Muscle of leg (tissue), 11 donors: ENCODE data around the gene ZBTB20. TPM values are rescaled to one million over a fixed set of nuclear protein-coding genes. Genes with fewer than 3 reads are reported as not detected.

Experiments
- DNase-seq: peaks from one replicate; pipeline ENCODE4 v3.0.0; 2013
- H3K27ac ChIP-seq: one replicate; pipeline ENCODE4 v1.5.1; 2013; ENCODE audit warnings: mild to moderate bottlenecking, low read length, control low read depth
- H3K27me3 ChIP-seq: one replicate; pipeline ENCODE4 v1.6.1; 2013; ENCODE audit warnings: low read length; ENCODE audit not compliant: control insufficient read depth, insufficient read depth
- H3K36me3 ChIP-seq: one replicate; pipeline ENCODE4 v1.6.1; 2013; ENCODE audit warnings: low read length; ENCODE audit not compliant: control insufficient read depth, insufficient read depth
- H3K4me1 ChIP-seq: one replicate; pipeline ENCODE4 v1.6.1; 2013; ENCODE audit warnings: low read length; ENCODE audit not compliant: control insufficient read depth, insufficient read depth
- H3K4me3 ChIP-seq: one replicate; pipeline ENCODE4 v1.5.1; 2013; ENCODE audit warnings: low read length, control low read depth
- H3K9me3 ChIP-seq: replicated peaks from 2 replicates; pipeline ENCODE4 v1.6.1; 2013; ENCODE audit warnings: low read depth, low read length; ENCODE audit not compliant: control insufficient read depth
- WGBS: methylation state at CpG from one replicate; pipeline ENCODE4 v1.1.5; 2013; ENCODE audit warnings: missing lambda C conversion rate; ENCODE audit not compliant: insufficient coverage; 5-methylcytosine and 5-hydroxymethylcytosine counted together
- polyA plus RNA-seq, 8 donors: library from polyadenylated mRNA; unstranded; fragments of 120-200 nt; gene quantifications; one replicate each; pipeline versions ENCODE4 v1.2.1 to v1.2.3, GENCODE V29; 2013; ENCODE audit warnings: inconsistent platforms in 1 of 8, low replicate concordance in 1 of 8; ENCODE audit not compliant: insufficient read length in 8 of 8, insufficient read depth in 1 of 8
- total RNA-seq: library from RNA; stranded (reverse); fragments of 120-200 nt; gene quantifications from one replicate; pipeline ENCODE4 v1.2.4, GENCODE V29; 2013

Gene ZBTB20
- total and polyA plus RNA-seq, 9 donors = 1.0 to 16.6 (median 2.8) TPM

GRCh38 chr3:114481113-114481512 is 666.0 kb downstream of the ZBTB20 start:
- 78% methylated on average over 2 of the region's 7 CpGs for WGBS
- no peaks in the 10 kb centered on the region for H3K4me1 ChIP-seq
- H3K9me3 ChIP-seq = no peaks in the 10 kb centered on the region
- DNase-seq = peak; percentile 11
- no peaks in the 10 kb centered on the region for H3K27me3 ChIP-seq
- H3K36me3 ChIP-seq = no peaks in the 10 kb centered on the region
- H3K27ac ChIP-seq = no peak overlapping the region
- no peak overlapping the region for H3K4me3 ChIP-seq

DNA sequence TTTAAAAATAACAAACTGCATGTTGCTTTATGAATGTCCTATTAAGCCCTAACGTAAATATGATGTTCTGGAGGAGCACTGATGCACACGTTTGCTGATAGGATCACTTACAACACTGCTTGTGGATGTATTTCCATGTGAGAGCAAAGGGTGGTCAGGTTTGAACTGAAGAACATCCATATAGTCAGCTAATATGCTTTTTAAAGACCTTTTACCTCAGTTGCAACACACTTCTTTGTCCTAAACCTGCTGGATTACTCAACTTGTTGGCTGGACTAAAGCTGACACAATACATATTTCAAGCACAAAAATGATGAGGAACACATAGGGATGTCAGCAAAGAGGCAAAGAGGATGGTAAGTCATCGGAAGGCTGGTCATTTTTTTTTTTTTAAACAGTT is 666.6 kb downstream of the ZBTB20 start:
- DNase-seq = peak; percentile 36
- no peaks in the 10 kb centered on the region for H3K4me1 ChIP-seq
- H3K4me3 ChIP-seq = no peak overlapping the region
- WGBS = no CpG with 5 or more reads among the region's 3 CpGs
- no peaks in the 10 kb centered on the region for H3K27me3 ChIP-seq
- H3K36me3 ChIP-seq = no peaks in the 10 kb centered on the region
- H3K9me3 ChIP-seq = no peaks in the 10 kb centered on the region
- no peak overlapping the region for H3K27ac ChIP-seq

DNA sequence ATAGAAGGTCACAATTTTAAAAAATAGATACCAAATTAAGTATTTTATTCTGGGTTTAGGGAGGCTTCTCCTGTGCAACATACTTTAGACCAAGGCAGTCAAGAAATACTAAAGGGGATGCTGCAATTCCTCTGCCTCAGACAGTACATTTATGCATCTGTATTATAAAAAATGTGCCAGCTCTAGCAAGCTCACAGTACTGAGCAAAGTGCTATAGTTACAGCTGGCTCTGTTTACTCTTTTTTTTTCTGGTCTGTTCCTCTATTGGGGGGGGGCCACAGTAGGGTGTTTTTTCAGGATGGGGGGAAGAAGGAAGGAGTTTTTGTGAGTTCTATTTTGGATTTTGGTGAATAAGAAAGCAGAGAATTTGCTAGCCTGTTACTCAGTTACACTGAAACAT is 668.3 kb downstream of the ZBTB20 start:
- H3K9me3 ChIP-seq = no peaks in the 10 kb centered on the region
- no peaks in the 10 kb centered on the region for H3K36me3 ChIP-seq
- H3K27ac ChIP-seq = no peak overlapping the region
- DNase-seq = no peak
- H3K4me1 ChIP-seq = no peaks in the 10 kb centered on the region
- no peaks in the 10 kb centered on the region for H3K27me3 ChIP-seq
- no peak overlapping the region for H3K4me3 ChIP-seq

DNA sequence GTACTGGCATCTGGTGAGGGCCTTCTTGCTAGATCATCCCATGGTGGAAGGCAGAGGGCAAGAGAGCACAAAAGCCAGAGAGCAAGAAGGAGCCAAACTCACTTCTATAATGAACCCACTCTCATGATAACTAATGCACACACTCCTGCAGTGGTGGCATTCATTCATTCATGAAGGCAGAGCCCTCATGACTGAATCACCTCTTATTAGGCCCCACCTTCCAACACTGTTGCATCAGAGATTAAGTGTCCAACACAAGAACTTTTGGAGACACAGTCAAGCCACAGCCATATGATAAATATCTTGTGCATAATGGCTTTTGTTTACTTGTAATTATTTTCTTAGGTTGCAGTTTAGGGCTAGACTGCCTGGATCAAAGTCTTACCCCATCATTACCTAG is 670.6 kb downstream of the ZBTB20 start:
- Histone ChIP-seq H3K9me3 (no peaks in the 10 kb centered on the region), H3K27me3 (no peaks in the 10 kb centered on the region), H3K27ac (no peak overlapping the region), H3K36me3 (no peaks in the 10 kb centered on the region), H3K4me3 (no peak overlapping the region), H3K4me1 (no peaks in the 10 kb centered on the region)
- DNase-seq = no peak

DNA sequence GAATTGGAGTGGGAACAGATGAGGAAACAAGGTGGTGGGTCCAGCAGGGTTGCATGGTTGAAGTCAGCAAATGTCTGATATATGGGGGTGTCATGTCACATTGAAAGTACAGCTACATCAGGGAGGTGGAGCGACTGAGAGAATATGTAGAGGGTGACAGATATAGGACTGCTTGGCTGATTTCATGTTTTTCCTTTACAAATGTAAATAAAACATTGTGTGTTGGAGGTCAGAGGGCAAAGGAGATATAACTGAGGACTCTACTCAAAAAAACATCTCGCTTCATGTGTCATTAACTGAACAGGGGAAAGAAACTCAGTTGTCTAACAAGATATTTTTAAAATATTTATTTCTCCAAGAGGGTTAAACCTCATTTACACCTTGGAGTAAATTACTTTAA is 675.6 kb downstream of the ZBTB20 start:
- Histone ChIP-seq H3K4me1 (no peaks in the 10 kb centered on the region), H3K4me3 (no peak overlapping the region), H3K9me3 (no peaks in the 10 kb centered on the region), H3K27ac (no peak overlapping the region), H3K36me3 (no peaks in the 10 kb centered on the region), H3K27me3 (no peaks in the 10 kb centered on the region)
- no CpG with 5 or more reads among the region's 2 CpGs for WGBS
- DNase-seq = no peak

- Histone ChIP-seq H3K36me3 (no peaks in the 10 kb centered on the region), H3K4me1 (no peaks in the 10 kb centered on the region)
- WGBS = no CpG with 5 or more reads among the region's 1 CpG
Measured at GRCh38 chr3:114469070-114469469, 678.0 kb downstream of the ZBTB20 start.

GRCh38 chr3:114466816-114467215 is 680.3 kb downstream of the ZBTB20 start:
- no peaks in the 10 kb centered on the region for H3K9me3 ChIP-seq
- no peak for DNase-seq
- 93% methylated on average over 3 of the region's 4 CpGs for WGBS
- no peaks in the 10 kb centered on the region for H3K27me3 ChIP-seq
- H3K27ac ChIP-seq = no peak overlapping the region
- H3K4me3 ChIP-seq = no peak overlapping the region
- no peaks in the 10 kb centered on the region for H3K4me1 ChIP-seq
- no peaks in the 10 kb centered on the region for H3K36me3 ChIP-seq

More at GRCh38 chr3:114469070-114469469, 678.0 kb downstream of the ZBTB20 start:
- H3K9me3 ChIP-seq = no peaks in the 10 kb centered on the region
- DNase-seq = no peak
- no peaks in the 10 kb centered on the region for H3K27me3 ChIP-seq
- no peak overlapping the region for H3K27ac ChIP-seq
- no peak overlapping the region for H3K4me3 ChIP-seq

DNA sequence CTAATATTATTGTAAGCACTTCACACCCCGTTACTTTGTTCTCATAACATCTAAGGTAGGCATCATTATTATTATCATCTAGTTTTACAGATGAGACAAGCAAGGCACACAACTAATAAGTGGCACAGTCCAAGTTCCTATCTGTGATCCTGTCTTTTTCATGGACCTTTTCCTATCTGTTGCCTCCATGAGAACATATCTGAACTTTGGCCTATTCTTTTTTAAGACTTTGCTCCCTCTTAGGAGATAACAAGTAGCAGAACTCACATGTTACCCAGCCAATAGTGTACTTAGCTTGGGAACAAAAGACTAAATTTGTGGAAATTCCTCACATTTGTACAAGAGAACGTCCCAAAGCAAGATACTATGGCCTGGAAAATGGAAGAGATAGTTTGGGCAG is 680.8 kb downstream of the ZBTB20 start:
- no CpG with 5 or more reads among the region's 2 CpGs for WGBS
- no peak overlapping the region for H3K27ac ChIP-seq
- no peaks in the 10 kb centered on the region for H3K9me3 ChIP-seq
- H3K36me3 ChIP-seq = no peaks in the 10 kb centered on the region
- no peaks in the 10 kb centered on the region for H3K27me3 ChIP-seq
- no peaks in the 10 kb centered on the region for H3K4me1 ChIP-seq
- no peak for DNase-seq
- H3K4me3 ChIP-seq = no peak overlapping the region

DNA sequence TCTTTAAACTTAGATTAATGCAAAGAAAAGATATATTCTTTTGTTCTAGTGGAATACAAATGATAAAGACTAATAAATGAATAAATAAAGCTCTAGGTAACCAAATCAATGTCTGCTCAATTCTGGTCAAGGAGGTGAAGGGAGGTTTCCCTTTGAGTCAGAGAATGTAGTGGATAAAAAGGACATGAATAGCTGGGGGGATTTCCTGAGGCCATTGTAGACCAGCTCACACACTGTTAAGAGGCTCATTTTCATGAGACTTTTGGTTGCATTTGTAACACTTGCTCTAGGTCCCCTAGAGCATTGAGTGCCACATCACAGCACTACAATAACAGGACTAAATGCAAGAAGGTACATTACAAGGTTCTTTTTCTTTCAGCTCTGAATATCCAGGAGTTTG is 682.5 kb downstream of the ZBTB20 start:
- Histone ChIP-seq H3K9me3 (no peaks in the 10 kb centered on the region), H3K4me1 (no peaks in the 10 kb centered on the region), H3K27me3 (no peaks in the 10 kb centered on the region), H3K36me3 (no peaks in the 10 kb centered on the region), H3K4me3 (no peak overlapping the region), H3K27ac (no peak overlapping the region)
- DNase-seq = no peak

GRCh38 chr3:114462750-114463149 is 684.3 kb downstream of the ZBTB20 start:
- no peaks in the 10 kb centered on the region for H3K9me3 ChIP-seq
- no peaks in the 10 kb centered on the region for H3K27me3 ChIP-seq
- WGBS = no CpG with 5 or more reads among the region's 3 CpGs
- no peak overlapping the region for H3K27ac ChIP-seq
- no peak for DNase-seq
- H3K36me3 ChIP-seq = no peaks in the 10 kb centered on the region
- H3K4me3 ChIP-seq = no peak overlapping the region
- H3K4me1 ChIP-seq = no peaks in the 10 kb centered on the region

- DNase-seq = no peak
- Histone ChIP-seq H3K9me3 (no peaks in the 10 kb centered on the region), H3K27ac (no peak overlapping the region), H3K4me1 (no peaks in the 10 kb centered on the region), H3K4me3 (no peak overlapping the region), H3K36me3 (no peaks in the 10 kb centered on the region), H3K27me3 (no peaks in the 10 kb centered on the region)
- no CpG with 5 or more reads among the region's 1 CpG for WGBS
Measured at GRCh38 chr3:114460459-114460858, 686.6 kb downstream of the ZBTB20 start.
